Neutrophil (primary cell): ENCODE results near the gene LRBA.

ENCODE experiments used
- H3K27ac ChIP-seq: fragments of 200-600 bp; sonication (generic); 2 replicates; pipeline ENCODE4 v1.5.1; 2016; ENCODE audit warnings: mild to moderate bottlenecking, moderate library complexity
- H3K27me3 ChIP-seq: fragments of 200-600 bp; sonication (generic); 2 replicates; pipeline ENCODE4 v1.6.0; 2016; ENCODE audit warnings: mild to moderate bottlenecking
- H3K36me3 ChIP-seq: fragments of 200-600 bp; sonication (generic); 2 replicates; pipeline ENCODE4 v1.5.1; 2017
- H3K4me1 ChIP-seq, 2 experiments: fragments of 200-600 bp in 1 of 2; sonication (generic) in 1 of 2; 1 replicate in 1 of 2; 2 replicates in 1 of 2; pipeline versions ENCODE4 v1.5.1 to v1.6.1; 2013 to 2016; ENCODE audit warnings: low read depth in 1 of 2, low read length in 1 of 2, mild to moderate bottlenecking in 1 of 2, moderate library complexity in 1 of 2; ENCODE audit not compliant: control insufficient read depth in 1 of 2, insufficient read depth in 1 of 2
- H3K4me3 ChIP-seq, 2 experiments: fragments of 200-600 bp in 1 of 2; sonication (generic) in 1 of 2; 1 replicate in 1 of 2; 2 replicates in 1 of 2; pipeline ENCODE4 v1.5.1; 2013 to 2016; ENCODE audit warnings: low read depth in 1 of 2, low read length in 1 of 2, mild to moderate bottlenecking in 1 of 2, moderate library complexity in 1 of 2
- H3K9me3 ChIP-seq: fragments of 200-600 bp; sonication (generic); 2 replicates; pipeline ENCODE4 v1.5.1; 2016
- TF ChIP-seq, protein P1 (sequence below): fragments of 200-600 bp; sonication (generic); IDR thresholded peaks from 2 replicates; pipeline ENCODE4 v1.5.1; 2016; ENCODE audit warnings: antibody characterized with exemption

LRBA gene

GRCh38 chr4:150418757-150419410 is 596.2 kb downstream of the LRBA start:
- no peak overlapping the region for H3K4me3 ChIP-seq
- TF ChIP-seq, protein P1, sequence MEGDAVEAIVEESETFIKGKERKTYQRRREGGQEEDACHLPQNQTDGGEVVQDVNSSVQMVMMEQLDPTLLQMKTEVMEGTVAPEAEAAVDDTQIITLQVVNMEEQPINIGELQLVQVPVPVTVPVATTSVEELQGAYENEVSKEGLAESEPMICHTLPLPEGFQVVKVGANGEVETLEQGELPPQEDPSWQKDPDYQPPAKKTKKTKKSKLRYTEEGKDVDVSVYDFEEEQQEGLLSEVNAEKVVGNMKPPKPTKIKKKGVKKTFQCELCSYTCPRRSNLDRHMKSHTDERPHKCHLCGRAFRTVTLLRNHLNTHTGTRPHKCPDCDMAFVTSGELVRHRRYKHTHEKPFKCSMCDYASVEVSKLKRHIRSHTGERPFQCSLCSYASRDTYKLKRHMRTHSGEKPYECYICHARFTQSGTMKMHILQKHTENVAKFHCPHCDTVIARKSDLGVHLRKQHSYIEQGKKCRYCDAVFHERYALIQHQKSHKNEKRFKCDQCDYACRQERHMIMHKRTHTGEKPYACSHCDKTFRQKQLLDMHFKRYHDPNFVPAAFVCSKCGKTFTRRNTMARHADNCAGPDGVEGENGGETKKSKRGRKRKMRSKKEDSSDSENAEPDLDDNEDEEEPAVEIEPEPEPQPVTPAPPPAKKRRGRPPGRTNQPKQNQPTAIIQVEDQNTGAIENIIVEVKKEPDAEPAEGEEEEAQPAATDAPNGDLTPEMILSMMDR = no peak
- no peaks in the 10 kb centered on the region for H3K27me3 ChIP-seq
- H3K4me1 ChIP-seq = no peaks in the 10 kb centered on the region
- no peaks in the 10 kb centered on the region for H3K9me3 ChIP-seq
- H3K36me3 ChIP-seq = no peaks in the 10 kb centered on the region
- no peak overlapping the region for H3K27ac ChIP-seq

DNA sequence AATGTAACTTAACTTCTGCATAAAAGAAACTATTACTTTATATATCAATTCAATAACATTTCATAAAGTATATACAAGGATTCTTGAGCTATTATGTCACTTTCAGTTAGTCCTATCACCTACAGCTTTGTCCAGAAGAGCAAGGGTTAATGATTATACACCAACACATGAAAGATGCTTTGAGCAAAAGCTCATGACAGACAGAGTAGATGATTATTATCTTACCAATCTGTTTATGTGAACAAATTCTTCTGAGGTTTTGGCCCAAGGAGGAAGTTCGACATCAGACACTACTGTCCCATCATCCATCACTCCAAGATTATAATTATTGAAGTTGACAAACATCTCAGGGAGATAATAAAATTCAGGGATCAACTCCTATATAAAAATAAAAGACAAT is 599.9 kb downstream of the LRBA start:
- H3K27me3 ChIP-seq = no peaks in the 10 kb centered on the region
- no peaks in the 10 kb centered on the region for H3K4me1 ChIP-seq
- TF ChIP-seq, protein P1 = no peak
- no peaks in the 10 kb centered on the region for H3K36me3 ChIP-seq
- no peak overlapping the region for H3K27ac ChIP-seq
- H3K9me3 ChIP-seq = no peaks in the 10 kb centered on the region
- H3K4me3 ChIP-seq = no peak overlapping the region

DNA sequence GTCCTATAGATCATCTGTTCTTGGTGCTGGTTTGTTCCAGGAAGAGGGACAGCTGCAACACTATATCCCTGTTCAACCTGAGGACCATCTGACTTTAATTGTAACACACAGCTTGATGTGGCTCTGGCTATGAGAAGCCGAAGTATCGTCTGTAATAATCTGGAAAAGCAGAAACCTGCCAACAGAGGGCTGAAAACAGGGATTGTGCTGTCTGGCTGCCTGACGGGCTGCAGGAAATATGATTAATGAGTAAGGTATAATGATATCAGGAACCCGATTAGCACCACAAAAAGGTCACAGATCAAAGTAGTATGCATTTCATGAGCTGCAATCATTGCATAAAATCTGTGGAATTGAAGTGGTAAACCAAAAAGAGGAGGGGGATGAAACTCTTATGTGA is 603.6 kb downstream of the LRBA start:
- H3K27me3 ChIP-seq = no peaks in the 10 kb centered on the region
- H3K27ac ChIP-seq = no peak overlapping the region
- H3K36me3 ChIP-seq = no peaks in the 10 kb centered on the region
- H3K9me3 ChIP-seq = no peaks in the 10 kb centered on the region
- TF ChIP-seq, protein P1 = no peak
- no peaks in the 10 kb centered on the region for H3K4me1 ChIP-seq
- no peak overlapping the region for H3K4me3 ChIP-seq

DNA sequence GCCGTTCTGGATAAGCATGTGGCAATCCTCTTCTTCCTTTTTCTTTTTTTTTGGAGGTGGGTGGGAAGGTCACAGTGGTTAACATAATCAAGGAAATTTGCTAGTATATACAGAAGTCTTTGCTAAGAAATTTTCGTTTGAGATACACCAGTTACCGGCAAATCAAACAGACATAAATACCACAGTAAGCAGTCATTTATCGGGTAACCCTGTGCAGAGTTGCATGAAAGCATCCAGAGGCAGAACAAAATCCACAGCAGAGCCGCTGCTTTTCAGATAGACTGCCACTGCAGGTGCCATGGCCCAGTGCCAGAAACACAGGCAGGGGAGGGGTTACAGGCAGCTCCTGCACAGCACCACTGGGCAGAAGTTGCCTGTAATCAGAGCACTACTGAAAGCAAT is 612.2 kb downstream of the LRBA start:
- peaks cover 0 to 4% of the 10 kb centered on the region in 2 experiments for H3K4me1 ChIP-seq
- no peaks in the 10 kb centered on the region for H3K36me3 ChIP-seq
- TF ChIP-seq, protein P1 = no peak

DNA sequence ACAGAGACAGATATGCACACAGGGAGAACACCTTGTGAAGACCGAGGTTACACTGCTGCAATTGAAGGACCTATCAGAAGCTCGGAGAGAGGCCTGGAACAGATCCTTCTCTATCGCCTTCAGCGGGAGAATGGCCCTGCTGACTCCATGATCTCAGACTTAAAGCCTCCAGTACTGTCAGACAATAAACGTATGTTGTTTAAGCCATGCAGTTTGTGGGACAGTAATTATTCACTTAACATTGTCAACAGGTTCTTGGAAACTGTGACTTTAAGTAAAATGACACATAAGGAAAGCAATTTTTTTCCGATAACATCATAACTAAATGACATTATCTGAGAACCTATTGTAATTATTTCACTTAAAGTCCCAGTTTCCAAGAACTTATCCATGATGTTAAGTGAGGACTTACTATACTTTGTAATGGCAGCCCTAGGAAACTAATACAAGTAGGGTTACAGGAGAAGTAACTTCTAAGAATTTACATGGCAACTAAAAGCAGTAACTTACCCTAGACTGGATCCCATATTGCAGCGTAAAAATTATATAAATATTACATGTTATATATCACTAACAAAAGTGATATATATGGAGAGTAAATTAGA is 613.9 kb downstream of the LRBA start:
- Histone ChIP-seq H3K4me3 (no peak overlapping the region), H3K9me3 (no peaks in the 10 kb centered on the region), H3K27me3 (no peaks in the 10 kb centered on the region), H3K36me3 (no peaks in the 10 kb centered on the region), H3K4me1 (peaks cover 0 to 4% of the 10 kb centered on the region in 2 experiments), H3K27ac (no peak overlapping the region)
- TF ChIP-seq, protein P1 = no peak

More for the DNA sequence above, 612.2 kb downstream of the LRBA start:
- Histone ChIP-seq H3K27me3 (no peaks in the 10 kb centered on the region), H3K4me3 (no peak overlapping the region), H3K9me3 (no peaks in the 10 kb centered on the region), H3K27ac (no peak overlapping the region)
